ENCODE data around the gene KHDRBS2. TPM values are rescaled to one million over a fixed set of nuclear protein-coding genes. Genes with fewer than 3 reads are reported as not detected.

KHDRBS2 gene
- not detected in 2 replicates for total RNA-seq (2014; rRNA removed; shearing (Covaris generic); ENCODE audit: low replicate concordance)

GRCh38 chr6:62285612-62286469 is at the start of gene KHDRBS2:
TSS of gene KHDRBS2 (minus strand) at chr6:62286225.
- Histone ChIP-seq H3K27me3 (0 out of 2 replicates have a peak, but pooled peaks cover 5% of the 10 kb centered on the region), H3K9me3 (no peaks in the 10 kb centered on the region), H3K4me3 (no peak within 1 kb of the TSS), H3K36me3 (no peaks in the 10 kb centered on the region)
- DNase-seq: peak; percentile 48

- H3K36me3 ChIP-seq: no peaks in the 10 kb centered on the region
- no peak for DNase-seq
- H3K27me3 ChIP-seq: no peaks in the 10 kb centered on the region
- H3K9me3 ChIP-seq: no peaks in the 10 kb centered on the region
- H3K4me3 ChIP-seq: no peak overlapping the region
Observed at GRCh38 chr6:62328607-62329006, 42.6 kb upstream of the KHDRBS2 start.

GRCh38 chr6:62324834-62325233 is 38.8 kb upstream of the KHDRBS2 start:
- DNase-seq: no peak
- H3K4me3 ChIP-seq: no peak overlapping the region
- no peaks in the 10 kb centered on the region for H3K36me3 ChIP-seq
- no peaks in the 10 kb centered on the region for H3K27me3 ChIP-seq
- H3K9me3 ChIP-seq: no peaks in the 10 kb centered on the region

GRCh38 chr6:62323818-62324431 is 37.9 kb upstream of the KHDRBS2 start:
- Histone ChIP-seq H3K27me3 (no peaks in the 10 kb centered on the region), H3K4me3 (no peak overlapping the region), H3K36me3 (no peaks in the 10 kb centered on the region), H3K9me3 (no peaks in the 10 kb centered on the region)
- DNase-seq: no peak

GRCh38 chr6:62298745-62299392 is 12.8 kb upstream of the KHDRBS2 start:
- no peaks in the 10 kb centered on the region for H3K27me3 ChIP-seq
- H3K9me3 ChIP-seq: no peaks in the 10 kb centered on the region
- no peak for DNase-seq
- H3K4me3 ChIP-seq: no peak overlapping the region
- H3K36me3 ChIP-seq: no peaks in the 10 kb centered on the region

GRCh38 chr6:62296541-62296940 is 10.5 kb upstream of the KHDRBS2 start:
- Histone ChIP-seq H3K27me3 (no peaks in the 10 kb centered on the region), H3K9me3 (no peaks in the 10 kb centered on the region), H3K36me3 (no peaks in the 10 kb centered on the region), H3K4me3 (no peak overlapping the region)
- DNase-seq: no peak

- H3K36me3 ChIP-seq: no peaks in the 10 kb centered on the region
- DNase-seq: no peak
- H3K27me3 ChIP-seq: 0 out of 2 replicates have a peak, but pooled peaks cover 4% of the 10 kb centered on the region
- H3K9me3 ChIP-seq: no peaks in the 10 kb centered on the region
- no peak overlapping the region for H3K4me3 ChIP-seq
Observed at GRCh38 chr6:62288974-62289373, 2.9 kb upstream of the KHDRBS2 start.

GRCh38 chr6:62288562-62288961 is 2.5 kb upstream of the KHDRBS2 start:
- H3K36me3 ChIP-seq: no peaks in the 10 kb centered on the region
- H3K27me3 ChIP-seq: 0 out of 2 replicates have a peak, but pooled peaks cover 5% of the 10 kb centered on the region
- H3K9me3 ChIP-seq: no peaks in the 10 kb centered on the region
- no peak for DNase-seq
- H3K4me3 ChIP-seq: no peak overlapping the region

GRCh38 chr6:62286470-62286843 is 432 bp upstream of the KHDRBS2 start:
- DNase-seq: no peak
- H3K9me3 ChIP-seq: no peaks in the 10 kb centered on the region
- no peak overlapping the region for H3K4me3 ChIP-seq
- no peaks in the 10 kb centered on the region for H3K36me3 ChIP-seq
- H3K27me3 ChIP-seq: 0 out of 2 replicates have a peak, but pooled peaks cover 5% of the 10 kb centered on the region

GRCh38 chr6:62284725-62285124 is 1.3 kb downstream of the KHDRBS2 start:
- Histone ChIP-seq H3K27me3 (0 out of 2 replicates have a peak, but pooled peaks cover 5% of the 10 kb centered on the region), H3K9me3 (no peaks in the 10 kb centered on the region), H3K36me3 (no peaks in the 10 kb centered on the region), H3K4me3 (no peak overlapping the region)
- DNase-seq: no peak

GRCh38 chr6:62283796-62284411 is 2.1 kb downstream of the KHDRBS2 start:
- Histone ChIP-seq H3K9me3 (no peaks in the 10 kb centered on the region), H3K36me3 (no peaks in the 10 kb centered on the region), H3K27me3 (0 out of 2 replicates have a peak, but pooled peaks cover 5% of the 10 kb centered on the region), H3K4me3 (no peak overlapping the region)
- no peak for DNase-seq

GRCh38 chr6:62283365-62283764 is 2.7 kb downstream of the KHDRBS2 start:
- no peak for DNase-seq
- no peaks in the 10 kb centered on the region for H3K36me3 ChIP-seq
- H3K9me3 ChIP-seq: no peaks in the 10 kb centered on the region
- no peak overlapping the region for H3K4me3 ChIP-seq
- H3K27me3 ChIP-seq: 0 out of 2 replicates have a peak, but pooled peaks cover 5% of the 10 kb centered on the region

GRCh38 chr6:62280099-62280498 is 5.9 kb downstream of the KHDRBS2 start:
- Histone ChIP-seq H3K27me3 (0 out of 2 replicates have a peak, but pooled peaks cover 3% of the 10 kb centered on the region), H3K4me3 (no peak overlapping the region), H3K9me3 (no peaks in the 10 kb centered on the region), H3K36me3 (no peaks in the 10 kb centered on the region)
- DNase-seq: no peak

GRCh38 chr6:62272114-62272513 is 13.9 kb downstream of the KHDRBS2 start:
- no peaks in the 10 kb centered on the region for H3K27me3 ChIP-seq
- no peak for DNase-seq
- H3K4me3 ChIP-seq: no peak overlapping the region
- H3K36me3 ChIP-seq: no peaks in the 10 kb centered on the region
- no peaks in the 10 kb centered on the region for H3K9me3 ChIP-seq

GRCh38 chr6:62265906-62266525 is 20.0 kb downstream of the KHDRBS2 start:
- Histone ChIP-seq H3K36me3 (no peaks in the 10 kb centered on the region), H3K9me3 (no peaks in the 10 kb centered on the region), H3K4me3 (no peak overlapping the region), H3K27me3 (no peaks in the 10 kb centered on the region)
- no peak for DNase-seq

GRCh38 chr6:62262283-62262682 is 23.7 kb downstream of the KHDRBS2 start:
- Histone ChIP-seq H3K4me3 (no peak overlapping the region), H3K36me3 (no peaks in the 10 kb centered on the region), H3K27me3 (no peaks in the 10 kb centered on the region), H3K9me3 (no peaks in the 10 kb centered on the region)
- DNase-seq: no peak

Measured in MG63 (cell line).